ENCODE measurements around the gene CDC42BPA. TPM values are rescaled to one million over a fixed set of nuclear protein-coding genes. Genes with fewer than 3 reads are reported as not detected.

CDC42BPA gene
- total RNA-seq, 1 experiment from 2014 or later, result 30.1 TPM

- H2BK12ac ChIP-seq (ENCODE audit: insufficient read length, low read depth, low read length), result no peak overlapping the region
- Mint-ChIP-seq H3K36me3 (ENCODE audit: insufficient read depth in 1 of 3, low read depth in 3 of 3) (peaks cover 5 to 25% (median 17%) of the 10 kb centered on the region in 3 experiments), H3K9me3 (peaks cover 14 to 24% of the 10 kb centered on the region in 2 experiments), H3K4me3 (no peak overlapping the region), H3K27ac (0 out of 7 replicates have a peak overlapping the region, but pooled peaks of 1 of the 3 experiments have one; percentile 55), H3K4me1 (peaks cover 11 to 18% of the 10 kb centered on the region in 2 experiments), H3K27me3 (ENCODE audit: low read depth) (peaks cover 2% of the 10 kb centered on the region; the same call in 1 of the 2 replicates)
- no peak overlapping the region for H3K27ac ChIP-seq (ENCODE audit: insufficient read length, low read depth, low read length)
- peaks cover 2% of the 10 kb centered on the region for H3K79me1 ChIP-seq (ENCODE audit: insufficient read depth, low read depth, low read length, poor library complexity, severe bottlenecking)
- H3K9me3 ChIP-seq (ENCODE audit: control insufficient read depth, low read depth, low read length), result no peaks in the 10 kb centered on the region
- TF ChIP-seq, protein P1, sequence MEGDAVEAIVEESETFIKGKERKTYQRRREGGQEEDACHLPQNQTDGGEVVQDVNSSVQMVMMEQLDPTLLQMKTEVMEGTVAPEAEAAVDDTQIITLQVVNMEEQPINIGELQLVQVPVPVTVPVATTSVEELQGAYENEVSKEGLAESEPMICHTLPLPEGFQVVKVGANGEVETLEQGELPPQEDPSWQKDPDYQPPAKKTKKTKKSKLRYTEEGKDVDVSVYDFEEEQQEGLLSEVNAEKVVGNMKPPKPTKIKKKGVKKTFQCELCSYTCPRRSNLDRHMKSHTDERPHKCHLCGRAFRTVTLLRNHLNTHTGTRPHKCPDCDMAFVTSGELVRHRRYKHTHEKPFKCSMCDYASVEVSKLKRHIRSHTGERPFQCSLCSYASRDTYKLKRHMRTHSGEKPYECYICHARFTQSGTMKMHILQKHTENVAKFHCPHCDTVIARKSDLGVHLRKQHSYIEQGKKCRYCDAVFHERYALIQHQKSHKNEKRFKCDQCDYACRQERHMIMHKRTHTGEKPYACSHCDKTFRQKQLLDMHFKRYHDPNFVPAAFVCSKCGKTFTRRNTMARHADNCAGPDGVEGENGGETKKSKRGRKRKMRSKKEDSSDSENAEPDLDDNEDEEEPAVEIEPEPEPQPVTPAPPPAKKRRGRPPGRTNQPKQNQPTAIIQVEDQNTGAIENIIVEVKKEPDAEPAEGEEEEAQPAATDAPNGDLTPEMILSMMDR (conservative IDR thresholded peaks at IDR 0.05), result no peak
- H4K8ac ChIP-seq (replicated peaks; ENCODE audit: insufficient read length, low read depth, low read length), result no peak overlapping the region
- H2BK20ac ChIP-seq (ENCODE audit: low read depth, low read length, poor library complexity, severe bottlenecking), result no peak overlapping the region
- H3K4me2 ChIP-seq (ENCODE audit: insufficient read depth, insufficient read length, low read length), result no peak overlapping the region
- no peak overlapping the region for H3K9ac ChIP-seq (ENCODE audit: extremely low read depth, insufficient read length, low read length)
- H3K79me2 ChIP-seq (ENCODE audit: insufficient read depth, low read length), result no peaks in the 10 kb centered on the region
- no peaks in the 10 kb centered on the region; the same call in 1 of the 2 replicates for H3K4me1 ChIP-seq (ENCODE audit: insufficient read depth, low read length)
- H2BK5ac ChIP-seq (ENCODE audit: insufficient read length, low read length), result no peak overlapping the region
- no peak overlapping the region for H3K23ac ChIP-seq (ENCODE audit: insufficient read length, low read depth, low read length)
- H3T11ph ChIP-seq (ENCODE audit: low read length), result no peak overlapping the region
- no peak overlapping the region for H4K5ac ChIP-seq (ENCODE audit: insufficient read length, low read depth, low read length)
- no peaks in the 10 kb centered on the region for H3K27me3 ChIP-seq (ENCODE audit: insufficient read depth, low read length)
- H3K18ac ChIP-seq (ENCODE audit: insufficient read length, low read depth, low read length), result no peak overlapping the region
- WGBS (ENCODE audit: extremely low coverage, insufficient read length, low lambda C conversion rate), result no CpG with 5 or more reads among the region's 11 CpGs
- H3K14ac ChIP-seq (ENCODE audit: insufficient read depth, low read length), result no peak overlapping the region
- no peak overlapping the region for H2AFZ ChIP-seq (ENCODE audit: low read length)
- no peak overlapping the region for H2BK15ac ChIP-seq (ENCODE audit: low read depth, low read length)
- no peak overlapping the region for H2AK5ac ChIP-seq (ENCODE audit: insufficient read length, low read length)
- H3K4ac ChIP-seq (ENCODE audit: low read depth, low read length), result no peak overlapping the region
- H3K23me2 ChIP-seq (ENCODE audit: insufficient read length, low read depth, low read length, poor library complexity, severe bottlenecking), result no peaks in the 10 kb centered on the region
- H3K56ac ChIP-seq (ENCODE audit: insufficient read length, low read depth, low read length), result no peak overlapping the region
- no peak overlapping the region for H4K91ac ChIP-seq (ENCODE audit: insufficient read length, low read depth, low read length)
- H4K20me1 ChIP-seq (ENCODE audit: control insufficient read depth, insufficient read depth, insufficient read length), result no peaks in the 10 kb centered on the region
- DNase-seq, result no peak
- no peak overlapping the region for H2BK120ac ChIP-seq (ENCODE audit: low read depth, low read length, poor library complexity, severe bottlenecking)
Measured at GRCh38 chr1:226953175-226953800, 365.0 kb downstream of the CDC42BPA start.

All from H9 (cell line).